Astrocyte of the hippocampus (primary cell): ENCODE measurements around the gene ANGPT4.

ENCODE experiments used
- DNase-seq: peaks from one replicate; pipeline ENCODE4 v3.0.0; 2011; ENCODE audit warnings: low read depth, low spot score

The ANGPT4 gene

GRCh38 chr20:826695-827323 is 89.3 kb downstream of the ANGPT4 start:
- no peak for DNase-seq

GRCh38 chr20:825710-826421 is 90.3 kb downstream of the ANGPT4 start:
- no peak for DNase-seq

GRCh38 chr20:824916-825315 is 91.2 kb downstream of the ANGPT4 start:
- DNase-seq, result no peak

GRCh38 chr20:824490-824889 is 91.6 kb downstream of the ANGPT4 start:
- no peak for DNase-seq

- DNase-seq, result no peak
These were observed 92.6 kb downstream of the ANGPT4 start for GRCh38 chr20:823574-823902.

GRCh38 chr20:822651-823573 is 93.2 kb downstream of the ANGPT4 start:
- DNase-seq, result no peak

GRCh38 chr20:821731-822065 is 94.4 kb downstream of the ANGPT4 start:
- no peak for DNase-seq

GRCh38 chr20:821046-821730 is 94.9 kb downstream of the ANGPT4 start:
- DNase-seq, result no peak

GRCh38 chr20:820323-820953 is 95.7 kb downstream of the ANGPT4 start:
- no peak for DNase-seq
